ENCODE data around the gene SFSWAP.

Gene SFSWAP

GRCh38 chr12:131845121-131845520, 134.2 kb downstream of the SFSWAP start:
- TF ChIP-seq REST (IDR thresholded peaks at IDR 0.05; ENCODE audit: insufficient read depth in 1 of 2, low read depth in 2 of 2, low read length in 2 of 2) (no peak), FOXP2 (optimal IDR thresholded peaks at IDR 0.05; ENCODE audit: borderline replicate concordance, extremely low read depth, extremely low read length, insufficient read depth) (no peak), SIN3A (IDR thresholded peaks at IDR 0.05; ENCODE audit: borderline replicate concordance, insufficient read depth, low read length) (no peak), TAF1 (IDR thresholded peaks at IDR 0.05; ENCODE audit: borderline replicate concordance, insufficient read depth, low read length) (no peak), POLR2AphosphoS5 (IDR thresholded peaks at IDR 0.05; ENCODE audit: low read depth, low read length) (no peak)

GRCh38 chr12:131847456-131847855, 136.6 kb downstream of the SFSWAP start:
- TF ChIP-seq FOXP2 (optimal IDR thresholded peaks at IDR 0.05; ENCODE audit: borderline replicate concordance, extremely low read depth, extremely low read length, insufficient read depth) (no peak), REST (IDR thresholded peaks at IDR 0.05; ENCODE audit: insufficient read depth in 1 of 2, low read depth in 2 of 2, low read length in 2 of 2) (no peak), SIN3A (IDR thresholded peaks at IDR 0.05; ENCODE audit: borderline replicate concordance, insufficient read depth, low read length) (no peak), POLR2AphosphoS5 (IDR thresholded peaks at IDR 0.05; ENCODE audit: low read depth, low read length) (no peak), TAF1 (IDR thresholded peaks at IDR 0.05; ENCODE audit: borderline replicate concordance, insufficient read depth, low read length) (no peak)

- TF ChIP-seq FOXP2 (optimal IDR thresholded peaks at IDR 0.05; ENCODE audit: borderline replicate concordance, extremely low read depth, extremely low read length, insufficient read depth) (no peak), REST (IDR thresholded peaks at IDR 0.05; ENCODE audit: insufficient read depth in 1 of 2, low read depth in 2 of 2, low read length in 2 of 2) (no peak), TAF1 (IDR thresholded peaks at IDR 0.05; ENCODE audit: borderline replicate concordance, insufficient read depth, low read length) (no peak), SIN3A (IDR thresholded peaks at IDR 0.05; ENCODE audit: borderline replicate concordance, insufficient read depth, low read length) (no peak), POLR2AphosphoS5 (IDR thresholded peaks at IDR 0.05; ENCODE audit: low read depth, low read length) (no peak)
Measured at GRCh38 chr12:131848753-131849152, 137.9 kb downstream of the SFSWAP start.
